SKM-1 (cell line): Measurements from ENCODE around the gene ITIH6.
"Not testable (repeated sequence)": the region's sequence is repeated elsewhere in the genome, so short reads cannot be mapped to it uniquely, and the experiment has no call there.

Experiments used
- DNase-seq: peaks from one replicate; lab custom pipeline; 2025; ENCODE audit not compliant: unreplicated experiment; lab: John Stamatoyannopoulos, UW

The ITIH6 gene

GRCh38 chrX:54736298-54736942 is 61.6 kb downstream of the ITIH6 start:
- DNase-seq: not testable (repeated sequence)

GRCh38 chrX:54721424-54721823 is 76.6 kb downstream of the ITIH6 start:
- no peak for DNase-seq

- DNase-seq: no peak
Measured at GRCh38 chrX:54715621-54716020, 82.4 kb downstream of the ITIH6 start.

GRCh38 chrX:54714424-54714823 is 83.6 kb downstream of the ITIH6 start:
- no peak for DNase-seq

GRCh38 chrX:54711735-54712134 is 86.3 kb downstream of the ITIH6 start:
- no peak for DNase-seq

GRCh38 chrX:54710920-54711319 is 87.1 kb downstream of the ITIH6 start:
- DNase-seq: no peak

GRCh38 chrX:54708404-54708803 is 89.7 kb downstream of the ITIH6 start:
- no peak for DNase-seq
